LNCAP (cell line): Measurements from ENCODE around the gene TNNT1.

ENCODE experiments used
- TF ChIP-seq, protein P1 (sequence below): fragments of 450-650 bp; IDR thresholded peaks from 2 replicates; pipeline ENCODE4 v1.5.1; 2017; ENCODE audit warnings: mild to moderate bottlenecking

Gene TNNT1, protein sequence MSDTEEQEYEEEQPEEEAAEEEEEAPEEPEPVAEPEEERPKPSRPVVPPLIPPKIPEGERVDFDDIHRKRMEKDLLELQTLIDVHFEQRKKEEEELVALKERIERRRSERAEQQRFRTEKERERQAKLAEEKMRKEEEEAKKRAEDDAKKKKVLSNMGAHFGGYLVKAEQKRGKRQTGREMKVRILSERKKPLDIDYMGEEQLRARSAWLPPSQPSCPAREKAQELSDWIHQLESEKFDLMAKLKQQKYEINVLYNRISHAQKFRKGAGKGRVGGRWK

DNA sequence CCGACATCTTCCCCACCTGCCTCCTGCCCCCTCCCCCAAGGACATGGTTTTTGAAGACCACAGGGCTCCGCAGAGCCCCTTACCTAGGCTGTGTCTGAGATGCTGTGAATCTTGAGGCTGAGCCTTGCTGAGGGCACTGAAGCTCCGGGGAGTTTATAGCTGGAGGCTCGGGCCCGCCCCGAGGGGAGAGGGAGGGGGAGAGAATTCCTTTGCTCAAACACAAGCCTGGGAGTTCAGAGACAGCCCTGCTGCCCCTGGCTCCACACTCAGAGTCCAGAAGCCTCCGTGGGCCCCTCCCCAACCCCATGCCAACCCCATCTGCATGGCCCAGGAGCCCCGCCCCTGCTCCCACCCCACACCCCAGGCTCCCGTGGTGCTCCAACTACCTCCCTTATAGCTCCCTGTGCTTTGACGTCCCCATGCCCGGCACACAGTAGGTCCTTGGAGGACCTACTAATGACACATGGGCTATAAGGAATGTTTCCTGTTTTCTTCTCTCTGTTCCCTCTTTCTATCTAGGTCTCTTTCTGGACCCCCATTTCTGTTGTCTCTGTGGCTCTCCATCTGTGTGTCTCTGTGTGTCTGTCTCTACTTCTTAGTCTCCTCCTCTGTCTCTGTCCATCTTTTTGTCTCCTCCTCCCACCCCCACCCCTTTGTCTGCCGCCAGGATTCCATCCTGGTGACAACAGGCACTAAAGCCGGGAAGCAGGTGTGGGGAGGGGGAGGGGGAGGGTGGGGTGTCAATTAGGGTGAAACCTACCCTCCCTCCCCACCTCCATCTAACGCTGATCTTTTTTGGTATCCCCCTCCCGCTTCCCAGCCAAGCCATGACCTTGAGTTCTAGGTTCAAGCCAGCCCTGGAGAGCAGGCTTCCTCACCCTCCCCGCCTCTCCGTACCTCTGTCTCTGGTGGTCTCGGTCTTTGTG, at the start of gene TNNT1:
Gene TNNT1, minus strand, starts transcription at position 129 of the 926 bp plus-strand sequence. CDS start 2,049 bp downstream, outside the sequence.
- TF ChIP-seq, protein P1, sequence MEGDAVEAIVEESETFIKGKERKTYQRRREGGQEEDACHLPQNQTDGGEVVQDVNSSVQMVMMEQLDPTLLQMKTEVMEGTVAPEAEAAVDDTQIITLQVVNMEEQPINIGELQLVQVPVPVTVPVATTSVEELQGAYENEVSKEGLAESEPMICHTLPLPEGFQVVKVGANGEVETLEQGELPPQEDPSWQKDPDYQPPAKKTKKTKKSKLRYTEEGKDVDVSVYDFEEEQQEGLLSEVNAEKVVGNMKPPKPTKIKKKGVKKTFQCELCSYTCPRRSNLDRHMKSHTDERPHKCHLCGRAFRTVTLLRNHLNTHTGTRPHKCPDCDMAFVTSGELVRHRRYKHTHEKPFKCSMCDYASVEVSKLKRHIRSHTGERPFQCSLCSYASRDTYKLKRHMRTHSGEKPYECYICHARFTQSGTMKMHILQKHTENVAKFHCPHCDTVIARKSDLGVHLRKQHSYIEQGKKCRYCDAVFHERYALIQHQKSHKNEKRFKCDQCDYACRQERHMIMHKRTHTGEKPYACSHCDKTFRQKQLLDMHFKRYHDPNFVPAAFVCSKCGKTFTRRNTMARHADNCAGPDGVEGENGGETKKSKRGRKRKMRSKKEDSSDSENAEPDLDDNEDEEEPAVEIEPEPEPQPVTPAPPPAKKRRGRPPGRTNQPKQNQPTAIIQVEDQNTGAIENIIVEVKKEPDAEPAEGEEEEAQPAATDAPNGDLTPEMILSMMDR: no peak

DNA sequence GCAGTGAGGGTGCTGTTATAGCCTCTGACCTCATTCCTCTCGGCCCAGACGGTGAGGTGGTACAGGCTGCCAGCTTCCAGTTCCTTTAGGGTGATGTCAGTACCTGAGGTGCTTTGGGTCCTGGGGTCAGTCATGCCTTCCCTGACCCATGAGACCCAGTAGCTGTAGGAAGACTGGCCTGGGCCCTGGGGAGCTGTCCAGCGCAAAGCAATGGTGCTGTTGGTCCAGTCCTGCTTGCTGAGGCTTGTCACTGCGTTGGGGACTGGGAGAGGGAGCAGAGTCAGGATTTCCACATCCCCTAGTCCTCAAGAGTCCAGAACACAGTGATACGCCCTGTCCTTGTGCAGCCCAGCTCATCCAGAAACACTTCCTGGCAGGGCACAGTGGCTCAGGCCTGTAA, 49.6 kb upstream of the TNNT1 start:
- TF ChIP-seq, protein P1: no peak

DNA sequence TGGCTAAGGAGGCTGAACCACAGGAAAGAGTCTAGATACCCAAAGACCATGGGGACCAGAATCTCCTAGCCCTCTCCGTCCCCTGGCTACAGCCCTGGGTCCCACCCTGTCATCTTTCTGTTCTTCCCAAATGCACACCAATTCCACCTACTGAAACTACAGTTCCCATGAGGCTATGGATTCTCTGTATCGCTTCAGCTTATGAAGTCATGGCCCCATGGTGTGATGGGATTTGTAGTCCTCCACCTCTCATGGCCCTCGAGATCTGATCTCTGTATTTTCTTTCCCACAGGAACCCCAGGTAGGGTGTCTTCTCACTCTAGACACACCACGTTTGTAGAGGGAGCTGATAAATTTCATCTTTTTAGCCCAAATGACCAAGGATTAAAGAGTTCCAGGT, 48.5 kb upstream of the TNNT1 start:
- TF ChIP-seq, protein P1: no peak

DNA sequence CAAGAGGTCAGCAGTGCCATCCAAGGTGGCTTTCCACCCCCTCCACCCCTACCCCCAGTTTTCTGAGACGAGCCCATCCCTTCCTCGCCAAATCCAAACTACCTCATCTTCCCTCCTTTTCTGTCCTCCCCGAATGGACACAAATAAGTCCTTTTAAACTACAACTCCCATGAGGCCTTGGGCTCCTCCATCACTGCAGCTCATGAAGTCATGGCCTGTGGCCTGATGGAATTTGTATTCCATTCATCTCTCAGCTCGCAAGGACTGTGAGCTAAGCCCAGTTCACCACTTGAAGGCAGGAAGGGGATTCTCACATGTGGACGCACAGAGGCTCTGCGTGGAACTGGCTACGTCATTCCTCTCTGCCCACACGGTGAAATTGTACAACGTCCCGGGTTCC, 47.8 kb upstream of the TNNT1 start:
- TF ChIP-seq, protein P1: no peak

DNA sequence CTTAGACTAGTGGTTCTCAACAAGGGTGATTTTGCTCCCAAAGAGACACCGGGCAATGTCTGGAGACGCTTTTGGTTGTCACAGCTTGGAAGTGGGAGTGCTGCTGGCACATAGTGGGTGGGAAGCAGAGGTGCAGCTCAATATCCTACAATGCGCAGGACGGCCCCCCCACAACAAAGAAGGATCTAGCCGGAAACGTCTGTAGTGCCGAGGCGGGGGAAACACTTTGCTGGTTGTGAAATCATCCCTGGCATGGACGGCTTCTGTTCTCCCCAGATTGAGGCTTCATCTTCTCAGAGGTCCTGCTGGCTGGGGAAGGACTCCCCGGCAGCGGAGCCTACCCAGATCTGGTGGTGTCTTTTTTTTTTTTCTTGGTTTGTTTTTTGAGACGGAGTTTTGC, 44.5 kb upstream of the TNNT1 start:
- TF ChIP-seq, protein P1: no peak

DNA sequence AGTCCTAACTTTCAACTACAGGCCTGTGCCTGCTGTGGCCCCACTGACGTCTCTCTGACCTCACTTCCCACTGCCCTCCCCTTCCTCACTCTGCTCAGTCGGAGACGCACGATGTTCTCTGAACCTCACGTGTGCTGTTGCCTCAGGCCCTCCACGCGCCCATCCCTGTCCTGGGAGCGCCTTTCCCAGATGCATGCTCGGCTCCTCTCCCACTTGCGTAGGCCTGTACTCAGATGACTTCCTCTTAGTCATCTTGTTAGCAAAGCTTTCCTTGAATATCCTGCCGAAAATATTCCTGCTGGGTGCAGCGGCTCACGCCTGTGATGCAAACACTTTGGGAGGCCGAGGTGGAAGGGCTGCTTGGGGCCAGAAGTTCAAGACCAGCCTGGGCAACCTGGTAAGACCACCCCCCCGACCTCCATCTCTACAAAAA, 40.4 kb upstream of the TNNT1 start:
- TF ChIP-seq, protein P1: no peak

DNA sequence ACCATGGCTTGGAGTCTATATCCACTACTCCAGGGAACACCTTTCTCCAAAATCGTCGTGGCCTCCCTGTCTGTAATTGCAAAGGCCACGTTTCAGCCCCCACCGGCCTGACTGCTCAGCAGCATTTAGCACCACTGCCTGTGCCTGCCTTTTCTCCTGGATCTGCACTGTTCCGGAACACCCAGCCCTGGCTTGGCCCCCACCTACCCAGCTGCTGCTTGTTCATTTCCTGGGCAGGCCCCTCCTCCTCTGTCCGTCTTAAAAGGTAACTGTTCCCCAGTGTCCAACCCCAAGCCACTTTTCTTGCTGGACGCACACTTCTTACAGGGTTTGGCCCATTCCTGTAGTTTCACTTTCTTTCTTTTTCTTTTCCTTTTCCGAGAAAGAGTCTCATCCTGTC, 39.6 kb upstream of the TNNT1 start:
- TF ChIP-seq, protein P1: no peak
